Stomach (tissue), 4 donors: ENCODE measurements around the gene CORO2B.

Experiments used
- CTCF ChIP-seq, 7 experiments: fragments of 450-650 bp in 4 of 7; fragments of 200-600 bp in 3 of 7; sonication (generic) in 3 of 7; IDR thresholded peaks; one replicate each; pipeline ENCODE4 v1.5.1; 2016 to 2019; ENCODE audit warnings: antibody characterized with exemption in 7 of 7, control low read depth in 2 of 7, mild to moderate bottlenecking in 1 of 7
- EP300 ChIP-seq: sonication (generic); formaldehyde crosslinking; IDR thresholded peaks from one replicate; pipeline ENCODE4 v1.6.1; 2017; ENCODE audit warnings: antibody characterized with exemption
- POLR2A ChIP-seq, 4 donors: fragments of 450-650 bp; IDR thresholded peaks; one replicate each; pipeline ENCODE4 v1.6.1; 2016; ENCODE audit warnings: antibody characterized with exemption in 4 of 4, control low read depth in 2 of 4, mild to moderate bottlenecking in 1 of 4, moderate library complexity in 1 of 4

- no peak for TF ChIP-seq EP300
- no peak for TF ChIP-seq CTCF (IDR thresholded peaks at IDR 0.05)
- no peak for TF ChIP-seq POLR2A (IDR thresholded peaks at IDR 0.05)
Observed at GRCh38 chr15:68572921-68573320, 5.9 kb upstream of the CORO2B start.
